ENCODE results near the gene SURF4. TPM values are rescaled to one million over a fixed set of nuclear protein-coding genes. Genes with fewer than 3 reads are reported as not detected.

Gene SURF4
- total and polyA plus RNA-seq, 2 donors (not counting 1 experiment from before 2014, with no cell fraction given) = 34.7 to 43.8 TPM

- Histone ChIP-seq H3K9ac (ENCODE audit: low read length) (no peak overlapping the region), H3K79me2 (ENCODE audit: control insufficient read depth, insufficient read depth, low read length) (no peaks in the 10 kb centered on the region), H3K4me3 (ENCODE audit: control extremely low read depth in 1 of 5, extremely low read depth in 1 of 5, insufficient read depth in 1 of 5, low read depth in 2 of 5, low read length in 4 of 5) (no peak overlapping the region), H3K27me3 (replicated peaks in 1 of 4; ENCODE audit: control extremely low read depth in 1 of 4, control insufficient read depth in 3 of 4, insufficient read depth in 4 of 4, low read length in 3 of 4) (no peaks in the 10 kb centered on the region), H3K9me3 (ENCODE audit: control extremely low read depth in 1 of 3, control insufficient read depth in 2 of 3, insufficient read depth in 1 of 3, low read length in 2 of 3) (no peaks in the 10 kb centered on the region), H3K36me3 (replicated peaks in 1 of 2; ENCODE audit: control extremely low read depth in 1 of 2, control insufficient read depth in 1 of 2, extremely low read depth in 1 of 2, insufficient read depth in 2 of 2, low read length in 1 of 2) (peaks cover 0 to 12% of the 10 kb centered on the region in 2 experiments), H4K20me1 (ENCODE audit: control insufficient read depth, insufficient read depth, low read length, poor library complexity, severe bottlenecking) (peaks cover 23% of the 10 kb centered on the region), H3K4me2 (replicated peaks; ENCODE audit: low read depth, low read length, poor library complexity, severe bottlenecking) (no peak overlapping the region), H3K27ac (ENCODE audit: low read length in 2 of 2) (no peak overlapping the region), H3K4me1 (ENCODE audit: control insufficient read depth in 2 of 2, insufficient read depth in 2 of 2, low read length in 2 of 2) (no peaks in the 10 kb centered on the region), H2AFZ (ENCODE audit: insufficient read depth, low read depth, low read length, poor library complexity, severe bottlenecking) (no peak overlapping the region)
- 92% methylated on average over 12 of the region's 12 CpGs for WGBS (ENCODE audit: insufficient coverage)
- Mint-ChIP-seq H3K9me3 (ENCODE audit: insufficient read depth) (no peaks in the 10 kb centered on the region), H3K4me3 (no peak overlapping the region), H3K4me1 (no peaks in the 10 kb centered on the region), H3K27ac (no peak overlapping the region), H3K27me3 (no peaks in the 10 kb centered on the region)
- TF ChIP-seq EZH2 (IDR thresholded peaks at IDR 0.05; ENCODE audit: borderline replicate concordance, insufficient read depth, low read depth, low read length, poor library complexity, severe bottlenecking) (no peak), CTCF (IDR thresholded peaks at IDR 0.05) (no peak)
- ChIA-PET CTCF (interaction anchor here (0.5 to 1.3 kb wide), 6 partner anchors 19 to 213 kb away, joined by 3 to 5 read pairs (median 4); no protein-coding TSS in a partner anchor), POLR2A (interaction anchor here (0.6 to 0.7 kb wide), 2 partner anchors 11 to 334 kb away, joined by 3 to 4 read pairs; no protein-coding TSS in a partner anchor)
- DNase-seq (no peak), ATAC-seq (ENCODE audit: low read depth) (no peak)
- intact Hi-C loops (cut with micrococcal nuclease) = no loop called here
Observed at GRCh38 chr9:133400292-133400691, 24.4 kb upstream of the SURF4 start.

- Histone ChIP-seq H4K20me1 (ENCODE audit: control insufficient read depth, insufficient read depth, low read length, poor library complexity, severe bottlenecking) (no peaks in the 10 kb centered on the region), H3K4me2 (replicated peaks; ENCODE audit: low read depth, low read length, poor library complexity, severe bottlenecking) (no peak overlapping the region), H3K36me3 (replicated peaks in 1 of 2; ENCODE audit: control extremely low read depth in 1 of 2, control insufficient read depth in 1 of 2, extremely low read depth in 1 of 2, insufficient read depth in 2 of 2, low read length in 1 of 2) (peaks cover 0 to 3% of the 10 kb centered on the region in 2 experiments), H3K4me3 (ENCODE audit: control extremely low read depth in 1 of 5, extremely low read depth in 1 of 5, insufficient read depth in 1 of 5, low read depth in 2 of 5, low read length in 4 of 5) (no peak overlapping the region), H3K9ac (ENCODE audit: low read length) (no peak overlapping the region), H3K9me3 (ENCODE audit: control extremely low read depth in 1 of 3, control insufficient read depth in 2 of 3, insufficient read depth in 1 of 3, low read length in 2 of 3) (no peaks in the 10 kb centered on the region), H2AFZ (ENCODE audit: insufficient read depth, low read depth, low read length, poor library complexity, severe bottlenecking) (no peak overlapping the region), H3K27ac (ENCODE audit: low read length in 2 of 2) (no peak overlapping the region), H3K4me1 (ENCODE audit: control insufficient read depth in 2 of 2, insufficient read depth in 2 of 2, low read length in 2 of 2) (no peaks in the 10 kb centered on the region), H3K79me2 (ENCODE audit: control insufficient read depth, insufficient read depth, low read length) (no peaks in the 10 kb centered on the region), H3K27me3 (replicated peaks in 1 of 4; ENCODE audit: control extremely low read depth in 1 of 4, control insufficient read depth in 3 of 4, insufficient read depth in 4 of 4, low read length in 3 of 4) (no peaks in the 10 kb centered on the region)
- H3K4me3 Mint-ChIP-seq = no peak overlapping the region
- CTCF ChIA-PET = interaction anchor here (0.5 kb wide), 1 partner anchor 111 kb away, joined by 5 read pairs; no protein-coding TSS in a partner anchor
- TF ChIP-seq EZH2 (IDR thresholded peaks at IDR 0.05; ENCODE audit: borderline replicate concordance, insufficient read depth, low read depth, low read length, poor library complexity, severe bottlenecking) = no peak
- no peak for TF ChIP-seq CTCF (IDR thresholded peaks at IDR 0.05)
- ATAC-seq (ENCODE audit: low read depth) (no peak), DNase-seq (no peak)
- H3K27ac Mint-ChIP-seq = no peak overlapping the region
- intact Hi-C loops (cut with micrococcal nuclease) = no loop called here
- H3K9me3 Mint-ChIP-seq (ENCODE audit: insufficient read depth) = no peaks in the 10 kb centered on the region
- POLR2A ChIA-PET = no interaction called here
- no peaks in the 10 kb centered on the region for H3K27me3 Mint-ChIP-seq
- 85% methylated on average over 3 of the region's 9 CpGs for WGBS (ENCODE audit: insufficient coverage)
- no peaks in the 10 kb centered on the region for H3K4me1 Mint-ChIP-seq
Observed at GRCh38 chr9:133397895-133398294, 22.0 kb upstream of the SURF4 start.
